IMR-90 (cell line): Measurements from ENCODE around the gene FAM240A. TPM values are rescaled to one million over a fixed set of nuclear protein-coding genes. Genes with fewer than 3 reads are reported as not detected.

Experiments
- ATAC-seq: fragments of 200-7000 bp; cut with Tn5 transposase; 2 replicates; pipeline ENCODE4 v1.9.1; 2020; ENCODE audit warnings: low read depth, mild to moderate bottlenecking, moderate library complexity
- BruUV-seq: library from RNA; stranded (reverse); fragments of 400-500 nt; replicated peaks from 2 replicates; lab custom pipeline; 2021; lab: Mats Ljungman, UMichigan
- CTCF ChIA-PET: fragments of 300-600 bp; formaldehyde crosslinking; extraction: SDS; loops from one replicate; lab custom pipeline; 2021; ENCODE audit warnings: antibody characterized with exemption; lab: Yijun Ruan, JAX
- POLR2A ChIA-PET: fragments of 300-600 bp; sonication (Branson Sonifier 250); formaldehyde crosslinking; loops from one replicate; lab custom pipeline; 2022; ENCODE audit warnings: antibody characterized with exemption; ENCODE audit not compliant: unreplicated experiment; lab: Charles Lee
- DNase-seq: peaks from one replicate; pipeline ENCODE4 v3.0.0; 2013
- H2AFZ ChIP-seq: replicated peaks from 2 replicates; pipeline ENCODE3; 2013; ENCODE audit warnings: low read length, mild to moderate bottlenecking; ENCODE audit not compliant: poor library complexity
- H2AK5ac ChIP-seq: 2 replicates; pipeline ENCODE4 v1.6.1; 2013; ENCODE audit warnings: low read depth, low read length, inconsistent platforms
- H2AK9ac ChIP-seq: replicated peaks from 2 replicates; pipeline ENCODE3; 2013; ENCODE audit warnings: mild to moderate bottlenecking, low read depth, low read length, moderate library complexity; ENCODE audit not compliant: poor library complexity
- H2BK120ac ChIP-seq: 2 replicates; pipeline ENCODE4 v1.6.1; 2013; ENCODE audit warnings: low read depth, low read length, inconsistent platforms
- H2BK15ac ChIP-seq: 3 replicates; pipeline ENCODE4 v1.6.1; 2013; ENCODE audit warnings: low read depth, low read length, inconsistent platforms
- H2BK20ac ChIP-seq: 2 replicates; pipeline ENCODE4 v1.6.1; 2013; ENCODE audit warnings: low read depth, mild to moderate bottlenecking, inconsistent platforms, low read length, moderate library complexity
- H2BK5ac ChIP-seq: 2 replicates; pipeline ENCODE4 v1.6.1; 2013; ENCODE audit warnings: mild to moderate bottlenecking, low read depth, low read length, inconsistent platforms; ENCODE audit not compliant: poor library complexity, severe bottlenecking
- H3K14ac ChIP-seq: replicated peaks from 2 replicates; pipeline ENCODE4 v1.6.1; 2013; ENCODE audit warnings: low read depth, low read length, inconsistent platforms
- H3K18ac ChIP-seq: 2 replicates; pipeline ENCODE4 v1.6.1; 2013; ENCODE audit warnings: low read depth, low read length, control low read depth
- H3K23ac ChIP-seq: 2 replicates; pipeline ENCODE4 v1.6.1; 2013; ENCODE audit warnings: low read depth, low read length, inconsistent platforms
- H3K27ac ChIP-seq: 2 replicates; pipeline ENCODE4 v1.5.1; 2013; ENCODE audit warnings: mild to moderate bottlenecking, control low read depth, low read length; ENCODE audit not compliant: insufficient read depth
- H3K27me3 ChIP-seq: 2 replicates; pipeline ENCODE4 v1.6.1; 2013; ENCODE audit warnings: low read length; ENCODE audit not compliant: control insufficient read depth, insufficient read depth
- H3K36me3 ChIP-seq: 2 replicates; pipeline ENCODE4 v1.6.1; 2013; ENCODE audit warnings: low read length, mixed read lengths; ENCODE audit not compliant: control insufficient read depth, insufficient read depth
- H3K4ac ChIP-seq: 2 replicates; pipeline ENCODE4 v1.6.1; 2013; ENCODE audit warnings: low read depth, low read length, inconsistent platforms
- H3K4me1 ChIP-seq: 2 replicates; pipeline ENCODE4 v1.6.1; 2013; ENCODE audit warnings: low read length, mixed read lengths; ENCODE audit not compliant: control insufficient read depth, insufficient read depth
- H3K4me2 ChIP-seq: 2 replicates; pipeline ENCODE4 v1.6.1; 2013; ENCODE audit warnings: low read depth, mild to moderate bottlenecking, control low read depth, low read length, moderate library complexity
- H3K4me3 ChIP-seq: 2 replicates; pipeline ENCODE4 v1.5.1; 2013; ENCODE audit warnings: low read depth, mild to moderate bottlenecking, control low read depth, low read length, moderate library complexity; ENCODE audit not compliant: insufficient read depth
- H3K56ac ChIP-seq: 2 replicates; pipeline ENCODE4 v1.6.1; 2013; ENCODE audit warnings: low read length, inconsistent platforms; ENCODE audit not compliant: insufficient read depth; ENCODE audit errors: extremely low read depth
- H3K79me1 ChIP-seq, 2 experiments: 2 replicates each; pipeline ENCODE4 v1.6.1; 2013; ENCODE audit warnings: low read length in 2 of 2, inconsistent platforms in 1 of 2, low read depth in 1 of 2
- H3K9ac ChIP-seq: 2 replicates; pipeline ENCODE4 v1.6.1; 2013; ENCODE audit warnings: low read depth, low read length, control low read depth
- H3K9me1 ChIP-seq: 2 replicates; pipeline ENCODE4 v1.6.1; 2013; ENCODE audit warnings: low read length, inconsistent platforms; ENCODE audit not compliant: insufficient read depth
- H3K9me3 ChIP-seq: 2 replicates; pipeline ENCODE4 v1.6.1; 2013; ENCODE audit warnings: low read length; ENCODE audit not compliant: control insufficient read depth, insufficient read depth
- H4K20me1 ChIP-seq: 2 replicates; pipeline ENCODE4 v1.6.1; 2013; ENCODE audit warnings: low read length, inconsistent platforms; ENCODE audit not compliant: insufficient read depth
- H4K5ac ChIP-seq: 2 replicates; pipeline ENCODE4 v1.6.1; 2013; ENCODE audit warnings: mild to moderate bottlenecking, low read depth, low read length, control low read depth
- H4K8ac ChIP-seq, 2 experiments: 2 replicates each; pipeline ENCODE4 v1.6.1; 2013; ENCODE audit warnings: low read depth in 2 of 2, low read length in 2 of 2, control low read depth in 1 of 2, inconsistent platforms in 1 of 2
- H4K91ac ChIP-seq: 2 replicates; pipeline ENCODE4 v1.6.1; 2013; ENCODE audit warnings: low read depth, low read length, inconsistent platforms; ENCODE audit not compliant: insufficient read depth
- BHLHE40 ChIP-seq: fragments of 150-350 bp; IDR thresholded peaks from 2 replicates; pipeline ENCODE4 v1.6.1; 2016; ENCODE audit warnings: mild to moderate bottlenecking, low read depth, low read length
- CEBPB ChIP-seq: IDR thresholded peaks from 2 replicates; pipeline ENCODE4 v1.6.1; 2012; ENCODE audit warnings: low read depth, low read length, improper control_type of control experiment
- CHD1 ChIP-seq: IDR thresholded peaks from 2 replicates; pipeline ENCODE4 v1.6.1; 2012; ENCODE audit warnings: low read depth, low read length, improper control_type of control experiment
- ELK1 ChIP-seq: fragments of 150-350 bp; IDR thresholded peaks from 2 replicates; pipeline ENCODE4 v1.6.1; 2016; ENCODE audit warnings: low read depth, mild to moderate bottlenecking, low read length, moderate library complexity, borderline replicate concordance
- FOS ChIP-seq: fragments of 150-350 bp; IDR thresholded peaks from 2 replicates; pipeline ENCODE4 v1.6.1; 2016; ENCODE audit warnings: low read depth, low read length
- MAZ ChIP-seq: IDR thresholded peaks from 2 replicates; pipeline ENCODE4 v1.6.1; 2012; ENCODE audit warnings: low read depth, mild to moderate bottlenecking, low read length, improper control_type of control experiment, moderate library complexity, borderline replicate concordance
- MXI1 ChIP-seq: IDR thresholded peaks from 2 replicates; pipeline ENCODE4 v1.6.1; 2012; ENCODE audit warnings: low read depth, mild to moderate bottlenecking, low read length, moderate library complexity, borderline replicate concordance
- NFE2L2 ChIP-seq: fragments of 150-350 bp; IDR thresholded peaks from 2 replicates; pipeline ENCODE4 v1.6.1; 2016; ENCODE audit warnings: low read depth, mild to moderate bottlenecking, low read length
- POLR2A ChIP-seq: IDR thresholded peaks from 2 replicates; pipeline ENCODE4 v1.6.1; 2012; ENCODE audit warnings: mild to moderate bottlenecking, low read depth, low read length
- RAD21 ChIP-seq: IDR thresholded peaks from 2 replicates; pipeline ENCODE4 v1.6.1; 2012; ENCODE audit warnings: low read length, improper control_type of control experiment
- RCOR1 ChIP-seq: IDR thresholded peaks from 2 replicates; pipeline ENCODE4 v1.6.1; 2012; ENCODE audit warnings: mild to moderate bottlenecking, low read length, improper control_type of control experiment; ENCODE audit not compliant: insufficient replicate concordance
- RFX5 ChIP-seq: IDR thresholded peaks from 2 replicates; pipeline ENCODE4 v1.8.0; 2012; ENCODE audit warnings: low read depth, mild to moderate bottlenecking, low read length, moderate library complexity
- SMC3 ChIP-seq: fragments of 150-350 bp; IDR thresholded peaks from 2 replicates; pipeline ENCODE4 v1.6.1; 2016; ENCODE audit warnings: low read depth, mild to moderate bottlenecking, antibody characterized with exemption, low read length, moderate library complexity
- WGBS, 2 experiments: methylation state at CpG; one replicate each; pipeline versions ENCODE4 v1.1.5 to v1.1.7; 2013; ENCODE audit warnings: missing lambda C conversion rate in 2 of 2; ENCODE audit not compliant: insufficient read length in 1 of 2; ENCODE audit errors: extremely low coverage in 2 of 2; 5-methylcytosine and 5-hydroxymethylcytosine counted together
- dilution Hi-C: fragments of 300-500 bp; cut with HindIII; formaldehyde crosslinking; loops from one replicate; pipeline ENCODE4 v1.14.3; 2018; ENCODE audit warnings: low sequenced_read_pairs; ENCODE audit not compliant: unreplicated experiment
- in situ Hi-C: fragments of 300-500 bp; cut with MboI; formaldehyde crosslinking; loops from 3 replicates; pipeline ENCODE4 v1.14.3; 2019; ENCODE audit warnings: low sequenced_read_pairs, inconsistent platforms, mixed read lengths
- intact Hi-C: fragments of 100-400 bp; cut with micrococcal nuclease; formaldehyde crosslinking; loops from 2 replicates; pipeline ENCODE4 v1.10.0; 2022
- polyA plus RNA-seq, 3 experiments: library from polyadenylated mRNA; depleted of rRNA; stranded (reverse); fragments of >200 nt; gene quantifications; 2 replicates each; pipeline ENCODE4 v1.2.3, GENCODE V29; 2012; ENCODE audit warnings: low replicate concordance in 1 of 3
- total RNA-seq: library from RNA; depleted of rRNA; stranded (reverse); fragments of >200 nt; gene quantifications from 2 replicates; pipeline ENCODE4 v1.2.3, GENCODE V29; 2012

Gene FAM240A
- total and polyA plus RNA-seq, 2 of the 4 experiments (the other 2 are of a cell fraction) = not detected

- no TSS peak for BruUV-seq
- no peak overlapping the region for H2AFZ ChIP-seq
- H2BK5ac ChIP-seq = no peak overlapping the region
- H3K27ac ChIP-seq = no peak overlapping the region
- in situ Hi-C loops = no loop called here
- no peaks in the 10 kb centered on the region for H3K9me1 ChIP-seq
- H2AK9ac ChIP-seq = no peak overlapping the region
- H3K79me1 ChIP-seq = no peaks in the 10 kb centered on the region
- peaks cover 4% of the 10 kb centered on the region; the same call in 1 of the 2 replicates for H3K9me3 ChIP-seq
- H4K91ac ChIP-seq = no peak overlapping the region
- no peak overlapping the region for H3K56ac ChIP-seq
- TF ChIP-seq CEBPB (no peak), MXI1 (no peak), RCOR1 (no peak), POLR2A (no peak), BHLHE40 (no peak), MAZ (no peak), RFX5 (no peak), ELK1 (no peak), RAD21 (no peak), SMC3 (no peak), NFE2L2 (no peak), CHD1 (no peak), FOS (no peak)
- H3K27me3 ChIP-seq = no peaks in the 10 kb centered on the region
- H4K20me1 ChIP-seq = no peaks in the 10 kb centered on the region
- no peak overlapping the region for H4K8ac ChIP-seq
- WGBS, 2 experiments = no CpG with 5 or more reads among the region's 3 CpGs
- ATAC-seq (no peak), DNase-seq (no peak)
- H3K4me2 ChIP-seq = no peak overlapping the region
- no peak overlapping the region for H2BK15ac ChIP-seq
- no peak overlapping the region for H3K14ac ChIP-seq
- H3K4ac ChIP-seq = no peak overlapping the region
- no peak overlapping the region for H3K9ac ChIP-seq
- no peak overlapping the region for H4K5ac ChIP-seq
- intact Hi-C loops = no loop called here
- no peak overlapping the region for H3K18ac ChIP-seq
- ChIA-PET POLR2A (no interaction called here), CTCF (no interaction called here)
- H3K4me3 ChIP-seq = no peak overlapping the region
- H3K4me1 ChIP-seq = peaks cover 9% of the 10 kb centered on the region
- H2BK20ac ChIP-seq = no peak overlapping the region
- H3K23ac ChIP-seq = no peak overlapping the region
- H3K36me3 ChIP-seq = no peaks in the 10 kb centered on the region
- no peak overlapping the region for H2BK120ac ChIP-seq
- dilution Hi-C loops = no loop called here
- no peak overlapping the region for H2AK5ac ChIP-seq
Measured at GRCh38 chr3:46649436-46649835, 37.1 kb downstream of the FAM240A start.
